Esophagus squamous epithelium (tissue), 5 donors: ENCODE measurements around the gene NR1D2. TPM values are rescaled to one million over a fixed set of nuclear protein-coding genes. Genes with fewer than 3 reads are reported as not detected.
A peak's percentile ranks its signal among the peaks of the same experiment; 100 is the strongest.

ENCODE experiments used
- DNase-seq: peaks from one replicate; lab custom pipeline; 2025; lab: John Stamatoyannopoulos, UW
- H3K27ac ChIP-seq, 4 donors: fragments of 200-600 bp; sonication (generic); one replicate each; pipeline ENCODE4 v1.5.1; 2016 to 2019; ENCODE audit warnings: mild to moderate bottlenecking in 1 of 4
- H3K27me3 ChIP-seq, 4 donors: fragments of 200-600 bp; sonication (generic); 1 replicate in 3 of 4; 2 replicates in 1 of 4; pipeline versions ENCODE4 v1.5.1 to v1.6.0; 2017 to 2021; ENCODE audit warnings: antibody characterized with exemption in 1 of 4
- H3K36me3 ChIP-seq, 3 donors: fragments of 200-600 bp; sonication (generic); one replicate each; pipeline ENCODE4 v1.5.1; 2016 to 2019
- H3K4me1 ChIP-seq, 3 donors: fragments of 200-600 bp; sonication (generic); one replicate each; pipeline ENCODE4 v1.5.1; 2017 to 2019
- H3K4me3 ChIP-seq, 4 donors: fragments of 200-600 bp; sonication (generic); 1 replicate in 3 of 4; 2 replicates in 1 of 4; pipeline ENCODE4 v1.5.1; 2016 to 2019; ENCODE audit warnings: mild to moderate bottlenecking in 2 of 4, moderate library complexity in 1 of 4
- H3K9me3 ChIP-seq, 3 donors: fragments of 200-600 bp; sonication (generic); one replicate each; pipeline ENCODE4 v1.5.1; 2016 to 2019
- POLR2A ChIP-seq, 4 donors: fragments of 450-650 bp; IDR thresholded peaks; one replicate each; pipeline ENCODE4 v1.6.1; 2017; ENCODE audit warnings: antibody characterized with exemption in 4 of 4, mild to moderate bottlenecking in 4 of 4, moderate library complexity in 3 of 4
- WGBS, 2 donors: methylation state at CpG; one replicate each; pipeline ENCODE4 v1.1.5; 2018; 5-methylcytosine and 5-hydroxymethylcytosine counted together
- intact Hi-C: fragments of 100-400 bp; cut with DNase I; formaldehyde crosslinking; loops from one replicate; pipeline ENCODE4 v1.15.0; 2022
- total RNA-seq, 4 donors: library from RNA; depleted of rRNA; stranded (reverse); fragments of >200 nt; gene quantifications; one replicate each; pipeline ENCODE4 v1.1.0, GENCODE V29; 2016
- TF ChIP-seq, protein P1 (sequence below), 6 experiments: fragments of 450-650 bp in 4 of 6; fragments of 200-600 bp in 2 of 6; sonication (generic) in 2 of 6; IDR thresholded peaks; one replicate each; pipeline ENCODE4 v1.5.1; 2016 to 2019; ENCODE audit warnings: antibody characterized with exemption in 6 of 6, mild to moderate bottlenecking in 4 of 6, moderate library complexity in 4 of 6
- donor health status: DM: yes; HTN: yes; CAD: no.

Gene NR1D2
- total RNA-seq, 4 donors from 2014 or later, result 10.8 to 34.0 (median 11.6) TPM

DNA sequence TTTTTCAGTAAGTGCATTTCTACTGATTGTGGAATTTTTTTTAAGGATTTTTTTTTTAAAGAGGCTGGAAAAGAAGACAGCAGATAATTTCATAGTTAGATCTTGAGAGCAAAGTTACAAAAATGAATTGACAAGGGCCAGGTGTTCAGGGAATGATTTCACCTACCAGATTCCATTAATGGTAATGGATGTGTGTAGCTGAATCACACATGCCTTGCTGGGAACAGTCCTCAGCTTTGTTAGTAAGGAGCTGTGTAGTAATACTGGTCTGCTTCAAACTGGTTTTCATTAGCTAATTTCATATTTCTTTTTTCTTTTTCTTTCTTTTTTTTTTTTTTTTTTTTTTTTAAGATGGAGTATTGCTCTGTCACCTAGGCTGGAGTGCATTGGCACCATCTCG, 16.0 kb downstream of the NR1D2 start:
- Histone ChIP-seq H3K36me3 (peaks cover 0 to 83% (median 0%) of the 10 kb centered on the region in 3 donors), H3K27ac (no peak overlapping the region), H3K27me3 (no peaks in the 10 kb centered on the region), H3K9me3 (no peaks in the 10 kb centered on the region), H3K4me1 (peaks cover 0 to 53% (median 16%) of the 10 kb centered on the region in 3 donors), H3K4me3 (no peak overlapping the region)
- TF ChIP-seq, protein P1, sequence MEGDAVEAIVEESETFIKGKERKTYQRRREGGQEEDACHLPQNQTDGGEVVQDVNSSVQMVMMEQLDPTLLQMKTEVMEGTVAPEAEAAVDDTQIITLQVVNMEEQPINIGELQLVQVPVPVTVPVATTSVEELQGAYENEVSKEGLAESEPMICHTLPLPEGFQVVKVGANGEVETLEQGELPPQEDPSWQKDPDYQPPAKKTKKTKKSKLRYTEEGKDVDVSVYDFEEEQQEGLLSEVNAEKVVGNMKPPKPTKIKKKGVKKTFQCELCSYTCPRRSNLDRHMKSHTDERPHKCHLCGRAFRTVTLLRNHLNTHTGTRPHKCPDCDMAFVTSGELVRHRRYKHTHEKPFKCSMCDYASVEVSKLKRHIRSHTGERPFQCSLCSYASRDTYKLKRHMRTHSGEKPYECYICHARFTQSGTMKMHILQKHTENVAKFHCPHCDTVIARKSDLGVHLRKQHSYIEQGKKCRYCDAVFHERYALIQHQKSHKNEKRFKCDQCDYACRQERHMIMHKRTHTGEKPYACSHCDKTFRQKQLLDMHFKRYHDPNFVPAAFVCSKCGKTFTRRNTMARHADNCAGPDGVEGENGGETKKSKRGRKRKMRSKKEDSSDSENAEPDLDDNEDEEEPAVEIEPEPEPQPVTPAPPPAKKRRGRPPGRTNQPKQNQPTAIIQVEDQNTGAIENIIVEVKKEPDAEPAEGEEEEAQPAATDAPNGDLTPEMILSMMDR (IDR thresholded peaks at IDR 0.05), result no peak
- TF ChIP-seq POLR2A (IDR thresholded peaks at IDR 0.05), result no peak
- WGBS, 2 donors, result 100% methylated on average over 1 of the region's 1 CpG
- DNase-seq, result no peak
- intact Hi-C loops, result no loop called here

DNA sequence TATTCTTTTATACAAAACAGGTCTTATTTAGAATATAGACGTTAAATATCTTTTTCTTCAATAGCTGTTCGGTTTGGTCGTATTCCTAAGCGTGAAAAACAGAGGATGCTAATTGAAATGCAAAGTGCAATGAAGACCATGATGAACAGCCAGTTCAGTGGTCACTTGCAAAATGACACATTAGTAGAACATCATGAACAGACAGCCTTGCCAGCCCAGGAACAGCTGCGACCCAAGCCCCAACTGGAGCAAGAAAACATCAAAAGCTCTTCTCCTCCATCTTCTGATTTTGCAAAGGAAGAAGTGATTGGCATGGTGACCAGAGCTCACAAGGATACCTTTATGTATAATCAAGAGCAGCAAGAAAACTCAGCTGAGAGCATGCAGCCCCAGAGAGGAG, 16.8 kb downstream of the NR1D2 start:
- intact Hi-C loops, result no loop called here
- H3K9me3 ChIP-seq, result no peaks in the 10 kb centered on the region
- 93 to 96% methylated on average over 5 of the region's 5 CpGs for WGBS, 2 donors
- no peak overlapping the region for H3K27ac ChIP-seq
- no peak overlapping the region for H3K4me3 ChIP-seq
- peaks cover 0 to 60% (median 22%) of the 10 kb centered on the region in 3 donors for H3K4me1 ChIP-seq
- TF ChIP-seq, protein P1 (IDR thresholded peaks at IDR 0.05), result no peak
- TF ChIP-seq POLR2A (IDR thresholded peaks at IDR 0.05), result no peak
- H3K36me3 ChIP-seq, result peaks cover 0 to 83% (median 0%) of the 10 kb centered on the region in 3 donors
- H3K27me3 ChIP-seq, result no peaks in the 10 kb centered on the region
- DNase-seq, result no peak

DNA sequence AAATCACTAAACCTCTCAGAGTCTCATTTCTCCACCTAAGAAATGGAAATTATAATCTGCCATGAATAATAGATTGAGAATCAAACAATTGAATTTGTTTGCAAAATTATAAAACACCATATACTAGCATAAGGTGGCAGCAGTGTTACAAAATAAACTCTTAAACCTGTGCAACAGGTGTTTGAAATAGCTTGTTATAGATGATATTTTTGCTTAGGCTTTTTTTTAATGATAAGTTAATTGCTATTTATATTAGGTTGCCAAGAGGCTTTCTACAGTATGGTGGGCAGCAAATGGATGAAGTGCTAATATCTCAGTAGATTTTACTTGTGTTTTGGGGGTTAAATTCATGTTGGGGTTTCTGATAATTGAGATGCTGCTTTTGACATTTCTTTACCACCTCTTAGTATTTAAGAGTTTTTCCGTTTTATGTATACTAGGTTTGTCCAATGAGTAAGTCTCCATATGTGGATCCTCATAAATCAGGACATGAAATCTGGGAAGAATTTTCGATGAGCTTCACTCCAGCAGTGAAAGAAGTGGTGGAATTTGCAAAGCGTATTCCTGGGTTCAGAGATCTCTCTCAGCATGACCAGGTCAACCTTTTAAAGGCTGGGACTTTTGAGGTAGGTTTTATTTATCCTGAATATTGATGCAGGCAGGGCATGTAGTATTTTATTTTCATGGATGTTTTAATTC, 19.6 kb downstream of the NR1D2 start:
- 80 to 82% methylated on average over 3 of the region's 3 CpGs for WGBS, 2 donors
- intact Hi-C loops, result no loop called here
- H3K36me3 ChIP-seq, result peaks cover 0 to 98% (median 0%) of the 10 kb centered on the region in 3 donors
- no peak overlapping the region for H3K27ac ChIP-seq
- H3K9me3 ChIP-seq, result no peaks in the 10 kb centered on the region
- no peak for TF ChIP-seq POLR2A (IDR thresholded peaks at IDR 0.05)
- TF ChIP-seq, protein P1 (IDR thresholded peaks at IDR 0.05), result no peak
- H3K4me1 ChIP-seq, result peaks cover 0 to 43% (median 17%) of the 10 kb centered on the region in 3 donors
- no peaks in the 10 kb centered on the region for H3K27me3 ChIP-seq
- no peak overlapping the region for H3K4me3 ChIP-seq
- no peak for DNase-seq

DNA sequence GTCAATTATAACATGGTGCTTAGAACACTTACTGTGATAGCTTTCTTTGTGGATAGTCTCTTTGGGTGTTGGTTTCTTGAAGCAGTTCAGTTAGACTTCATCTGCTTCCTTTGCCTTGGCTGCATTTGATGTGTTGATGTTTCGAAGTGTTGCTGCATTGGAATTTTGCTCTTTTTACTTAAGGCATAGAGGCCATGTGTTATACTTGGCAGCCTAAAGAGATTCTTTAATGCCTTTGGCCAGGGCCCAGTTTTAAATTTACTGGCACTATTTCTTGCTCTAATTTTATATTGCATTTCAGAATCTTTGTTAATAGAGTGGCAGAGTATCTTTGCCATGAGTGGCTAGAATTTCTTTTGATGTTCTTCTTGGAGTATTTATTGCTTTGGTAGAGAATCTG, 21.2 kb downstream of the NR1D2 start:
- no peak for DNase-seq
- TF ChIP-seq, protein P1 (IDR thresholded peaks at IDR 0.05), result no peak
- no peak for TF ChIP-seq POLR2A (IDR thresholded peaks at IDR 0.05)
- H3K27me3 ChIP-seq, result no peaks in the 10 kb centered on the region
- WGBS, 2 donors, result 30 to 63% methylated on average over 1 of the region's 1 CpG
- H3K4me3 ChIP-seq, result no peak overlapping the region
- intact Hi-C loops, result no loop called here
- H3K4me1 ChIP-seq, result peaks cover 0 to 34% (median 17%) of the 10 kb centered on the region in 3 donors
- H3K9me3 ChIP-seq, result no peaks in the 10 kb centered on the region
- H3K27ac ChIP-seq, result peak overlapping the region in 1 of 4 donors; percentile 26
- H3K36me3 ChIP-seq, result peaks cover 0 to 96% (median 0%) of the 10 kb centered on the region in 3 donors

DNA sequence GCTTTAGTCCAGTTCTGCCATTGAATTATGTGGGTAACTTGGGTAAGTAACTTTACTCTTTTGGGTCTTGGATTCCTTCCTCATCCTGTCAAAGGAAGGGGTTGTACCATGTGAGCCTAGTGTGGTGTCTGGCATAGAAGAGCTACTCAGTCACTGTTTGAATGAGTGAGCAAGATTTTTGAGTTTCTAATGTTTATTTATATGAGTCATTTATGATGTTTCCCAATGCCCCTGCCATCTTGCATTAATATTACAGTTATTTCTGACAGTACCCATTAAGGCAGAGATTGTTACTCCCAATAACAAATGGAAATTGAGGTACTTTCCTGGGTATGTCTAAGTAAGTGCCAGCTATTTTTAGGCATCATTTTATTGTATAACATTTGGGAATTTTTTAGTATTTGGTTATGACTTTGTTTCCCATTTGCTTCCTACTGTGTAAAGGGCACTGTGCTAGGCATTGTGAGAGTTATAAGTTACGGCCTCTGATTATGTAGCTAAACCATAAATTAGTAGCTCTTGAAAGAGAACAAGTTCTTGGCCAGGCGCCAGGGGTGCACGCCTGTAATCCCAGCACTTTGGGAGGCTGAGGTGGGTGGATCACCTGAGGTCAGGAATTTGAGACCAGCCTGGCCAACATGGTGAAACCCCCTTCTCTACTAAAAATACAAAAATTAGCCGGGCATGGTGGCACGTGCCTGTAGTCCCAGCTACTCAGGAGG, 23.5 kb downstream of the NR1D2 start:
- no peaks in the 10 kb centered on the region for H3K27me3 ChIP-seq
- TF ChIP-seq, protein P1 (IDR thresholded peaks at IDR 0.05), result no peak
- no peak for TF ChIP-seq POLR2A (IDR thresholded peaks at IDR 0.05)
- 74 to 89% methylated on average over 4 to 5 of the region's 5 CpGs for WGBS, 2 donors
- intact Hi-C loops, result no loop called here
- no peaks in the 10 kb centered on the region for H3K9me3 ChIP-seq
- H3K4me1 ChIP-seq, result peaks cover 0 to 26% (median 13%) of the 10 kb centered on the region in 3 donors
- H3K27ac ChIP-seq, result no peak overlapping the region
- peaks cover 0 to 93% (median 0%) of the 10 kb centered on the region in 3 donors for H3K36me3 ChIP-seq
- H3K4me3 ChIP-seq, result no peak overlapping the region
- DNase-seq, result no peak
